Activated CD4-positive, alpha-beta T cell treated with anti-CD3 and anti-CD28 coated beads, Interleukin-2, amount 50 U/mL, for 24 hours (primary cell): ENCODE results near the gene KRT39.
"Not testable (repeated sequence)": the region's sequence is repeated elsewhere in the genome, so short reads cannot be mapped to it uniquely, and the experiment has no call there.

Experiments used
- DNase-seq, 2 donors: peaks; one replicate each; pipeline ENCODE4 v3.0.0-alpha.2; 2020; ENCODE audit warnings: low read depth in 1 of 2, low spot score in 1 of 2

KRT39 gene

GRCh38 chr17:40966848-40967247 is at the start of gene KRT39:
TSS of gene KRT39 (minus strand) at chr17:40966948. CDS start at chr17:40966856, 92 bp downstream.
- no peak for DNase-seq

GRCh38 chr17:41015454-41015853 is 48.7 kb upstream of the KRT39 start:
- DNase-seq: no peak

DNA sequence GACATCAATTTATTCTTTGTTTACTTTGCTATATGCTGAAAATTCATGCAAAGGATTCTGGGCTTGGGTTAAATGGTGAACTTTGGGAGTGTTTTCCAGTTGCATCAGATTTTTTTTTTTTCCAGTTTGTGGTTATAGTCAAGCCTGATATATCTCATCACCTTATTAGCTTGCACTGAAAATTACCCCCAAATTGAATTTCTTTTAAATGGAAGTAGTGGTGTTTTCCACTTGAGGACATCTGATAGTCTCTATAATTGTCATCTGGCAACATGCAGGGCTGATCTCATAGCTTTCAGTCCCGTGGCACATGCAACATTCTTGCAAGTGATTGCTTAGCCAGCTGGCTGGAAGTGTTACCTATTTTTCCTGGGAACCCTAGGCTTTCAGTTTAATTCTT is 46.9 kb upstream of the KRT39 start:
- no peak for DNase-seq

DNA sequence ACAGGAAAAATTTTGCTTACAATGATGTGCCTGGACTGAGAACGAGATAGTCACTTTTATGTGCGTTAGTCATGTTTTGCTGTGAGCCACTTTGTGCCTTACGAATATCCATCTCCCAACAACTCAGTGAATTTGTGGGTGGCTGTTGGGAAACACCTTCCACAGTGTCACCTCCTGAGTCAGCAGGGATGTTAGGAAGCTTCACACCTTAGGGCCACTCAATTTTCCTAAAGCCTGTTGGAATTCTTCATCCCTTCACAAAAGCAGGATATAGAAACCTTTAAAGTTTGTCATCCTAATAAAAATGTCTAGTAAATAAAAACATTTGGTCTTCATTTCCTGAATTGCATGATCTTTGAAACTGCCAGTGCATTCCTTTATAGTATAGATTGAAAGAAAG is 46.4 kb upstream of the KRT39 start:
- DNase-seq: no peak

DNA sequence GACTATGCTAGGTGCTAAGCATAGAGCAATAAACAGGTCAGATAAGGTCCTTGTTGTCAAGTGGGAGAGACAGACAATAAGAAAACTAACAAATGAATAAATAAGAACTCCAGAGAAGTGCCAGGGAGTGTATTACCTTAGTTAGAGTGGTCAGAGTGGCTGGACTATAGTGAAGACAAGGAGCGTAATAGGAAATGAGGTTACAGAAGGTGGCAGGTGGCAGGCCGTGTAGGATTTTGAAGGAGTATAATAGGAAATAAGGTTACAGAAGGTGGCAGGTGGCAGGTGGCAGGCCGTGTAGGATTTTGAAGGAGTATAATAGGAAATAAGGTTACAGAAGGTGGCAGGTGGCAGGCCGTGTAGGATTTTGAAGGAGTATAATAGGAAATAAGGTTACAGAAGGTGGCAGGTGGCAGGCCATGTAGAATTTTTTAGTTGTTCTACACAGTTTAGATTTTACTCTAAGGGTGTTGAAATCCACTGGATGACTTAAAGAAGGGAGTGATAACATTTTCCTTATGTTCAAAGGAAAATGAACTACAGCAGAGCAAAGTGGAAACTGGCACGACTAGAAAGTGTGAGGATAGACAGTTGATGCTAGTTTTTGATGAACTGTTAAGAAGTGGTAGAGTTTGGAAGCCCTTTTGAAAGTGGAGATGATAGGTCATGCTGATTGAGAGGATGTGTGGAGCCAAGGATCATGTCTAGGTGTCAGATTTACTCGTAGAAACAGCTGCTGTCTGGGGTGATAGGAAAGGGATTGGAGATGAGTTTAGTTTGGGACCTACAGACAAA is 45.8 kb upstream of the KRT39 start:
- no peak for DNase-seq

DNA sequence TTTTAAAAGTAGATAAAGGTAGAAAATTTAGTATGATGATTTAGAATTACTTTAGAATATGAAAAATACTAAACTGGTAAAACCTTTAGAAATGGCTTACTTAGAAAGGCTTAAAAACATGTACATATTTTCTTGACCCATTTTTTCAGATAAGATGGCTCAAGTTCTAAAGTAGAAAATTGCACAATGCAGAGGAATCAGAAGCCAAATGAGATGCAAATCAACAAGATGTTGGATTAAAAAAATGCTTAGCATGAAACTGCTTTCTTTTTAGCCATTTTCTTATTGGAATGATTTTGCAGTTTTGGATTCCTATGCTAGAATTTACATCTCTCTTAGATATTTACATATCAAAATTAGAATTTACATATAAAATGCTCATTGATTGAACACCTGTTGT is 43.7 kb upstream of the KRT39 start:
- no peak for DNase-seq

DNA sequence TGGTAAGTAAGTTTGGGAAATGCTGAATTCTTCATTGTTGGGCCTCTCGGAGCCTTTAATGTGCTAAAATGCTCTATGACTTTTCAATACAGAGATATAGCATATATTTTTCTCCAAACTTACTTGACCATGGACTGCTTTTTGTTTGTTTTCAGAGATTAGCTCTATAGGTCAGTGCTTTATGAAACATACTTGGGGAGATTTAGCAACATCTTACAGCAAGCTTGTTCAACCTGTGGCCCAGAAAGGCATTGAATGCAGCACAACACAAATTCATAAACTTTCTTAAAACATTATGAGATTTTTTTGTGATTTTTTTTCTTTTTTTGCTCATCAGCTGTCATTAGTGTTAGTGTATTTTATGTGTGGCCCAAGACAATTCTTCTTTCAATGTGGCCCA is 43.2 kb upstream of the KRT39 start:
- DNase-seq: no peak

DNA sequence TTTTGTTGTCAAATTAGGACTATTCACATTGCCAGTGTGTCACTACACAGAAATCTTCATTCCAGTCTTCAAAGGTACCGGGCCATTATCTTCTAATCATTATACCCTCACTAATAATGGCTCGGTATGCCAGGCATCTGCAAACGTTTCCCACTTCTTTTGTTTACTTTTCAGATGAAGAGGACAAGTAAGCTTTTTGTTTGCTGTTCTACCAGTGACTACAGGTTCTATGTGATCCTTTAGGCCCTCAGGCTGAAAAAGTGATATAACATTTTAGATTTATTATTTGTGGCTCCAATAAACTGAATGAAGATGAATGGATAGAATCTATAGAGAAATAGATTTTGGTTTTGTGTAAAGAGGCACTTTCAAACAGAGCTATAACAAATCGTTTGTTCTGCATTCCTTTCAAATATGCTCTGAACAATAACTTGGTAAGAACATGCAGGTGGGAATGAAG is 42.6 kb upstream of the KRT39 start:
- DNase-seq: no peak

DNA sequence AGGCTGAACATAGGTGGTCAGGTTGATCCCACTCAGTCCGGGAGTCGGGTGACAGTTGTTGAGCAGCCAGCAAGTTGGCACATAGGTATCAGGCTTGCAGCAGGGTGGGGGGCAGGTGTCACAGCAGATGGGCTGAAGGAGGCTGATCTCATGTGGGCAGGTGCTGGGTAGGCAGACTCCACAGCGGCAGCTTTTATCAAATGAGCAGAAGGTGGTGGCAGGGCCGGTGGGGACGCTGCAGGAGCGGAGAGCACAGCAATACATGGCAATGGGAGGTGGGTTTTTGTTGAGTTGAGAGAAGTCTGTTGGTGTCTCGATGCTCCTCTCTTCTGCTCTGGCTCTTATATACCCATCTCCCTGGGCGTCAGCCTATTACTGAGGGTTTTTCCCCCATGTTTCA is 42.1 kb upstream of the KRT39 start, which contains the start of gene KRTAP3-1:
Gene KRTAP3-1, minus strand, starts transcription at position 318 of the 400 bp plus-strand sequence. Its CDS starts 54 bp downstream, at position 264.
- no peak for DNase-seq

GRCh38 chr17:41004397-41004796 is 37.6 kb upstream of the KRT39 start:
- DNase-seq: no peak

- DNase-seq: no peak
Observed at GRCh38 chr17:41003926-41004325, 37.2 kb upstream of the KRT39 start.

DNA sequence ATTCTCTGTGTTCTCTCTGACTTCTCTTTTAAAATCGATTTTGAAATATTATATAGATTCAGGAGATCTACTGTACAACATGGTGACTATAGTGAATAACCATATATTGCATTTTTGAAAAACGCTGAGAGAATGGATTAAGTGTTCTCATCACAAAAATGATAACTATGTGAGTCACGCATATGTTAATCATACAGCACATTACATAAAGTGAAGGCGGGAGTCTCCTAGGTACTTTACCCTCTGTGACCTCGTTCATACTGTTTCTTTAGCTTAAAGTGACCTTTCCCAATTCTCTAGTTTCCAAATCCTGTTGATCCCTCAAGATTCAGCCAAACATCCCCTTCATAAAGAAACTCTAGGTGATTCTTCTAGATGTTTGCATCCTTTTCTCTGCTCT is 36.1 kb upstream of the KRT39 start:
- no peak for DNase-seq

DNA sequence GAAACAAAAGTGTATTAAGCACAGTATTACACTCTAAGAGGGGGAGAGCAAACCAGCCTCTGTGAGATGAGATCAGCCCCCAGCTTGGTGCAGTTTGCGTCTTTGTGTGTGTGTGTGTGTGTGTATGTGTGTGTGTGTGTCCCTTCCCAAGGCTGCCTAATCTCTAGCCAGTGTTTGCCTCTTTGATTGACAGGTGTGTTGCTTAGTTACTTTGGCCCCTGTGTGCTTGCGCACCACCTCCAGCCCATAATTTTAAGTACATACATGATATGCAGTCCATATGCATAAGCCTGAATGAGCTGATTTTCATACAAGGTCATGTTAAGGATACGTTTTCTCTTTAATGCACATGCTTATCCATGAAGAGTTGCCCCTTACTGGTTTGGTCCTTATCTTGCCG is 35.0 kb upstream of the KRT39 start:
- no peak for DNase-seq

DNA sequence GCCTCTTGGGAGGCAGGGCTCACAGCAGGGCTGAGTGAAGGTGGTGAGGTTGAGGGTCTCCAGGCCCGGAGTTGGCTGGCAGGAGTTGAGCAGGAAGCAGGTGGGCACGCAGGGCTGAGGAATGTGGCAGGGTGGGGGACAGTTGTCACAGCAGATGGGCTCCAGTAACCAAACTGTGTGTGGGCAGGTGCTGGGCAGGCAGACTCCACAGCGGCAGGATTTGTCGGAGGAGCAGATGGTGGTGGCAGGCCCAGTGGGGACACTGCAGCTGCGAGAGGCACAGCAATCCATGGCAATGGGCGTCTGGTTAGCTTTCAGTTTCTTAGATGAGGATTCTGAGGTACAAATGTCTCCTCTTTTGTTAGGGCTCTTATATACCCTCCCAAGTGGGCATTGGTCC is 32.8 kb upstream of the KRT39 start, which contains the start of gene KRTAP3-2:
Gene KRTAP3-2, minus strand, starts transcription at position 344 of the 400 bp plus-strand sequence. Its CDS starts 53 bp downstream, at position 291.
- DNase-seq: not testable (repeated sequence)

DNA sequence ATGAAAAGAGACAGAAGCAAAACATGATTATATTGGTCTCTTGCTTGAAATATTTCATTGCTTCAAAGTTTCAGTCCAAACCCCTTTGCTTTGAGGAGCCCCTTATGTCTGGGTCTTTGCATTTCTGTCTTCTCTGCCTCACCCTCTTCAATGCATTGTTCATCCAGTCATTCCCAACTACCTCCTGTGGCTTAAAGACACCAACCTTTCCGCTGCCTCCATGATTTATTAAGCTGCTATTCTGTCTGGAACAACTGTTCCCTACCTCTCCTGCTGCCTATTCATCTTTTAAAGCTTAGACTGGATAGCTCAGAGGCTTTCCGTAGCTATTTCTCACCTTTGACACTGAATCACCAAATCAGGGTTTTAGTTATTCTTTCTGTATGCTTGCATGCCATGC is 30.6 kb upstream of the KRT39 start:
- DNase-seq: no peak

- DNase-seq: no peak
Observed at GRCh38 chr17:40996829-40997228, 30.1 kb upstream of the KRT39 start.

DNA sequence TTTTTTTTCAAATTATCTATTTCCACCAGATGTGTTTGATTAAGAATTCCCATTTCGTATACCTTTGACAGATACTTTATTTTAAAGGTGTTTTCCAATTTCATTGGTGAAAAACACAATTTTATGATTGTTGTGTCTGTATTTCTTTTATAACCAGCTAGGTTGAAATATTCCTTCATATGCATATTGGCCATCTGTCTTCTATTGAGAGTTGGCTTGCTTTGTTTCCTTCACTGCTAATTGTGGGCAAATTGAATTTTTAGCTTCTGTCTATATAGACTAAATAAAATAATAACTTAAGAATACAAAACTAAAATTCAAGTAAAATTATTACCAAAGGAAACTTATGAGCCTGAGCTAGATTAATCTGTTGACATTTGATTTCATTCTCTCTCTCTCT is 28.4 kb upstream of the KRT39 start:
- no peak for DNase-seq

- no peak for DNase-seq
Observed at GRCh38 chr17:40993839-40994238, 27.1 kb upstream of the KRT39 start, which contains the start of gene KRTAP3-3. TSS of gene KRTAP3-3 (minus strand) at chr17:40994164. CDS start at chr17:40994097, 67 bp downstream.

DNA sequence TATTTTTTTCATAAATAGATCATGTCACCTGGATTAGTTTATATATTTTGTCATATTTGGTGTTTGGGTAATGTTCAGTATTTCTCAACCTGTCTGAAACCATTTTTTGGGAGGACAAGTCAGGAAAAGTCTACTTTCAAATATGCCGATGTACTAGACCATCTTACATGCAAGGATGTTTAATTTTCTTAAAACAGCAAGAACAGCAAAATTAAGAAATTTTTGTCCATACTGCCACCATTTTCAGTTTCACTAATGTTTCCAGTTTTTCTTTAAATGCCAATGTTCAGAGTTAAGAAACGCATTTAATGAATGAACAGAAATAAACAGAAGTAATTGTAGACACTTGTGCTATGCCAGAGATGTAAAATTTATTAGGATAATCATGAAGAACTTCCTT is 26.3 kb upstream of the KRT39 start:
- DNase-seq: no peak

DNA sequence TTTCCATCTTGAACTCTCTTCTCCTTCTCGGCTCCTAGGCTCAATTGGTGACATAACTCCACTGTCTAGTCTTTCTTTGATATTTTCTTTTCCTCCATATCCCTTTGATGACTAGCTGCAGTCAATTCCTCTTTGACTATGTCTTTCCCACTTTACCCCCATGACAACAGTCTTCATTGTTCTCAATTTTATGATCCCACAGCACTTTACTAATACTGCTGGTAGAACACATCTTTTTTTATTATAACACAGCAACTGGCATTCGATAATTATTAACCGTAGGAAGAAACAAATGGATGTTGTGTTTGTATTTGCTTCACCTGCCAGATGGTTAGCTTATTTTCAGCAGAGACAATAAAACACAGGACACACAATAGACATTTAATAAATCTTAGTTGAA is 25.9 kb upstream of the KRT39 start:
- DNase-seq: no peak

- no peak for DNase-seq
Observed at GRCh38 chr17:40986920-40987319, 20.2 kb upstream of the KRT39 start.

DNA sequence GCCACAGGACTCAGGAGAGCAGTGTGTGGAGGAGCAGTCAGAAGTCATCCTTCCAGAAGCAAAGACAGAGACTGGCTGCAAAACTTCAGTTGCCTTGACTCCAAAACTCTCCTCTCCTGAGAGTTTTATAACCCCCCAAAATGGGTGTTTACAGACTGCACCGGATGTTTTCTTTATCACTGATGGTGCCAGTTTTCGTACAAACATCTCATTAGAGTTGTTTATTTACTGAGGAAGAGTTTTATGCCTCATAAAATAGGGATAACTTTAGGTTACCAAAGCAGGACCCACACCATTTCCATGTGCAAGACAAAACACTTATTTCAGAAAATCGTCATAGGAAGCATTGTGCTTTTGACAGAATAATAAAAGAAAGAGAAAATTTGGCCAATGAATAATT is 17.5 kb upstream of the KRT39 start, which contains the start of gene KRT40:
Gene KRT40, minus strand, starts transcription at position 101 of the 400 bp plus-strand sequence. Its CDS starts 53 bp downstream, at position 48.
- DNase-seq: no peak

- DNase-seq: no peak
Observed at GRCh38 chr17:40981115-40981514, 14.4 kb upstream of the KRT39 start.
